HG02610 (cell line): ENCODE measurements around the gene DLG5.

Source experiments
- ATAC-seq: cut with Tn5 transposase; IDR thresholded peaks from one replicate; pipeline ENCODE4 v1.9.1; 2021; ENCODE audit warnings: mild to moderate bottlenecking, moderate library complexity; ENCODE audit not compliant: unreplicated experiment

DLG5 gene

GRCh38 chr10:77892021-77892739, 34.4 kb downstream of the DLG5 start:
- no peak for ATAC-seq

- no peak for ATAC-seq
Observed at GRCh38 chr10:77890097-77890496, 36.5 kb downstream of the DLG5 start.

- ATAC-seq: no peak
Observed at GRCh38 chr10:77889277-77889903, 37.2 kb downstream of the DLG5 start.

- no peak for ATAC-seq
Observed at GRCh38 chr10:77888356-77888703, 38.2 kb downstream of the DLG5 start.

- ATAC-seq: no peak
Observed at GRCh38 chr10:77887631-77888355, 38.8 kb downstream of the DLG5 start.

- no peak for ATAC-seq
Observed at GRCh38 chr10:77886795-77887355, 39.7 kb downstream of the DLG5 start.

- no peak for ATAC-seq
Observed at GRCh38 chr10:77884181-77884580, 42.4 kb downstream of the DLG5 start.

GRCh38 chr10:77881636-77882035, 44.9 kb downstream of the DLG5 start:
- no peak for ATAC-seq

- no peak for ATAC-seq
Observed at GRCh38 chr10:77881222-77881621, 45.3 kb downstream of the DLG5 start.

- ATAC-seq: no peak
Observed at GRCh38 chr10:77879710-77880109, 46.8 kb downstream of the DLG5 start.

GRCh38 chr10:77879065-77879464, 47.5 kb downstream of the DLG5 start:
- ATAC-seq: no peak

GRCh38 chr10:77877441-77878344, 48.9 kb downstream of the DLG5 start:
- ATAC-seq: peak; percentile 62

- ATAC-seq: no peak
Observed at GRCh38 chr10:77875730-77876129, 50.8 kb downstream of the DLG5 start.

GRCh38 chr10:77874872-77875271, 51.7 kb downstream of the DLG5 start:
- ATAC-seq: no peak

- ATAC-seq: peak; percentile 80
Observed at GRCh38 chr10:77873536-77874380, 52.8 kb downstream of the DLG5 start.

- ATAC-seq: no peak
Observed at GRCh38 chr10:77872947-77873535, 53.5 kb downstream of the DLG5 start.

- no peak for ATAC-seq
Observed at GRCh38 chr10:77872151-77872946, 54.2 kb downstream of the DLG5 start.

GRCh38 chr10:77869626-77870420, 56.7 kb downstream of the DLG5 start:
- no peak for ATAC-seq
